GM23248 (cell line): ENCODE results near the gene TMEM59. TPM values are rescaled to one million over a fixed set of nuclear protein-coding genes. Genes with fewer than 3 reads are reported as not detected.
"Not testable (repeated sequence)": the region's sequence is repeated elsewhere in the genome, so short reads cannot be mapped to it uniquely, and the experiment has no call there.

ENCODE experiments used
- DNase-seq: peaks from one replicate; pipeline ENCODE4 v3.0.0-alpha.2; 2015
- H2AFZ ChIP-seq: fragments of 200-600 bp; sonication (generic); 2 replicates; pipeline ENCODE4 v1.6.1; 2016; ENCODE audit warnings: antibody characterized with exemption
- H3F3A ChIP-seq: fragments of 200-600 bp; sonication (generic); 2 replicates; pipeline ENCODE4 v1.6.1; 2016; ENCODE audit warnings: mild to moderate bottlenecking, antibody characterized with exemption, mixed run types; ENCODE audit not compliant: insufficient read depth
- H3K27ac ChIP-seq: fragments of 200-600 bp; sonication (generic); 2 replicates; pipeline ENCODE4 v1.5.1; 2016; ENCODE audit warnings: mild to moderate bottlenecking
- H3K27me3 ChIP-seq: fragments of 200-600 bp; sonication (generic); replicated peaks from 2 replicates; pipeline ENCODE4 v1.6.1; 2016; ENCODE audit warnings: mild to moderate bottlenecking; ENCODE audit not compliant: insufficient read depth
- H3K36me3 ChIP-seq: fragments of 200-600 bp; sonication (generic); 2 replicates; pipeline ENCODE4 v1.6.1; 2016; ENCODE audit warnings: low read depth, mild to moderate bottlenecking
- H3K4me1 ChIP-seq: fragments of 200-600 bp; sonication (generic); 2 replicates; pipeline ENCODE4 v1.6.1; 2016; ENCODE audit warnings: mild to moderate bottlenecking; ENCODE audit not compliant: insufficient read depth
- H3K4me2 ChIP-seq: fragments of 200-600 bp; sonication (generic); one replicate; pipeline ENCODE4 v1.6.1; 2016; ENCODE audit warnings: mild to moderate bottlenecking; ENCODE audit not compliant: unreplicated experiment
- H3K4me3 ChIP-seq: fragments of 200-600 bp; sonication (generic); 2 replicates; pipeline ENCODE4 v1.5.1; 2016; ENCODE audit warnings: mild to moderate bottlenecking
- H3K79me2 ChIP-seq: fragments of 200-600 bp; sonication (generic); 2 replicates; pipeline ENCODE4 v1.6.1; 2016; ENCODE audit warnings: mild to moderate bottlenecking; ENCODE audit not compliant: insufficient read depth
- H3K9ac ChIP-seq: fragments of 200-600 bp; sonication (generic); 2 replicates; pipeline ENCODE4 v1.6.1; 2016; ENCODE audit warnings: mild to moderate bottlenecking
- H3K9me2 ChIP-seq: fragments of 200-600 bp; sonication (generic); 2 replicates; pipeline ENCODE4 v1.6.1; 2016; ENCODE audit warnings: mixed run types, mild to moderate bottlenecking, moderate library complexity; ENCODE audit not compliant: insufficient read depth
- H3K9me3 ChIP-seq: fragments of 200-600 bp; sonication (generic); one replicate; pipeline ENCODE4 v1.6.1; 2017; ENCODE audit warnings: low read depth
- H4K20me1 ChIP-seq: fragments of 200-600 bp; sonication (generic); 2 replicates; pipeline ENCODE4 v1.6.0; 2016; ENCODE audit not compliant: insufficient read depth
- EZH2 ChIP-seq: fragments of 200-600 bp; sonication (generic); IDR thresholded peaks from 2 replicates; pipeline ENCODE4 v1.6.1; 2018; ENCODE audit warnings: antibody characterized with exemption, mild to moderate bottlenecking; ENCODE audit not compliant: insufficient read depth, poor library complexity, severe bottlenecking
- EZH2phosphoT487 ChIP-seq: fragments of 200-600 bp; sonication (generic); IDR thresholded peaks from 2 replicates; pipeline ENCODE4 v1.6.1; 2018; ENCODE audit warnings: antibody characterized with exemption, moderate library complexity, mild to moderate bottlenecking, low read depth; ENCODE audit not compliant: insufficient read depth
- WGBS, 2 experiments: methylation state at CpG; one replicate each; pipeline ENCODE4 v1.1.6; 2015 to 2017; ENCODE audit warnings: low lambda C conversion rate in 2 of 2, low coverage in 1 of 2; ENCODE audit errors: missing lambda C conversion rate in 2 of 2; 5-methylcytosine and 5-hydroxymethylcytosine counted together
- in situ Hi-C: fragments of 300-500 bp; cut with MboI; formaldehyde crosslinking; loops from 2 replicates; pipeline ENCODE4 v1.15.0; 2020
- polyA plus RNA-seq: library from polyadenylated mRNA; unstranded; fragments of >200 nt; fragmentation: Nextera tagmentation; extraction: Ambion mirVana; gene quantifications from 2 replicates; pipeline ENCODE4 v1.2.1, GENCODE V29; 2016
- total RNA-seq: library from RNA; depleted of rRNA; stranded (reverse); fragments of >200 nt; shearing (Covaris generic); gene quantifications from 2 replicates; pipeline ENCODE4 v1.2.3, GENCODE V29; 2014

TMEM59 gene
- total and polyA plus RNA-seq, 2 experiments from 2014 or later: 425 to 774 TPM

- WGBS, 2 experiments: 92 to 100% methylated on average over 3 of the region's 3 CpGs
- Histone ChIP-seq H3K9me3 (no peaks in the 10 kb centered on the region), H3K79me2 (no peaks in the 10 kb centered on the region), H3K27me3 (no peaks in the 10 kb centered on the region), H3K27ac (no peak overlapping the region), H3K36me3 (peaks cover 18% of the 10 kb centered on the region), H3K4me2 (no peak overlapping the region), H3K4me3 (no peak overlapping the region), H2AFZ (no peak overlapping the region), H3F3A (no peaks in the 10 kb centered on the region), H3K9ac (no peak overlapping the region), H3K9me2 (no peaks in the 10 kb centered on the region), H4K20me1 (no peaks in the 10 kb centered on the region), H3K4me1 (no peaks in the 10 kb centered on the region)
- TF ChIP-seq EZH2: no peak
- no peak for TF ChIP-seq EZH2phosphoT487
- no peak for DNase-seq
- in situ Hi-C loops: no loop called here
Measured at GRCh38 chr1:54028306-54029251, 24.4 kb downstream of the TMEM59 start.

DNA sequence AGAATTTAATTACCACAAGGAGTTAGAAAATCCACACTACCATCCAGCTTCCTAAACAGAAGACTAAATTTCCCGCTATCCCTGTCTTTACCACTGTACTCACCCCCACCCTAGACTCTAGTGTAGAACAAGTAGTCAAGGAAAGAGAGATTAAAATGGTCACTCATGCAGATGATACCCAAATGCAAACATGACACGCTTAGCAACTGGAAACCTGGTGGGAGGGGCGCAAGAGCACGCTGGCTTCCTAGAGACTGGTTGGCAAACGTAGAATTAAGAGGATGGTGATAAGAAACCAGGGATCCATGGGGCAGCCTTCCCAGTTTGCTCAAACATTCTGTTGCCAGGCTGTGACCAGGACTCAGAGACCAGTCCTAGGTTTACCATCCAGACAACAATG, 25.2 kb downstream of the TMEM59 start:
- TF ChIP-seq EZH2phosphoT487 (no peak), EZH2 (no peak)
- no peaks in the 10 kb centered on the region for H3K27me3 ChIP-seq
- H3K27ac ChIP-seq: no peak overlapping the region
- no peak overlapping the region for H3K9ac ChIP-seq
- no peak for DNase-seq
- H3K9me2 ChIP-seq: no peaks in the 10 kb centered on the region
- H3K79me2 ChIP-seq: no peaks in the 10 kb centered on the region
- H3K36me3 ChIP-seq: peaks cover 18% of the 10 kb centered on the region
- no peaks in the 10 kb centered on the region for H3K9me3 ChIP-seq
- in situ Hi-C loops: no loop called here
- no peaks in the 10 kb centered on the region for H3F3A ChIP-seq
- H4K20me1 ChIP-seq: no peaks in the 10 kb centered on the region
- H3K4me2 ChIP-seq: no peak overlapping the region
- whole genome bisulfite sequencing, 2 experiments: 97 to 100% methylated on average over 5 of the region's 5 CpGs
- H3K4me3 ChIP-seq: no peak overlapping the region
- no peak overlapping the region for H2AFZ ChIP-seq
- H3K4me1 ChIP-seq: no peaks in the 10 kb centered on the region

DNA sequence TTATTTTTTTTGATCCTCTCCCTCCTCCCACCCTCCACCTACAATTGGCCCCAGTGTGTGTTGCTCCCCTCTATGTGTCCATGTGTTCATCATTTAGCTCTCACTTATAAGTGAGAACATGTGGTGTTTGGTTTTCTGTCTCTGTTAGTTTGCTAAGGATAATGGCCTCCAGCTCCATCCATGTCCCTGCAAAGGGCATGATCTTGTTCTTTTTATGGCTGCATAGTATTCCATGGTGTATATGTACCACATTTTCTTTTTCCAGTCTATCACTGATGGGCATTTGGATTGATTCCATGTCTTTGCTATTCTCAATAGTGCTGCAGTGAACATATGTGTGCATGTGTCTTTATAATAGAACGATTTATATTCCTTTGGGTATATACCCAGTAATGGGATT, 28.2 kb downstream of the TMEM59 start:
- H4K20me1 ChIP-seq, in situ Hi-C loops, DNase-seq, H3K4me3 ChIP-seq, H3F3A ChIP-seq, H3K36me3 ChIP-seq, H3K9me2 ChIP-seq, H3K27me3 ChIP-seq, H3K9ac ChIP-seq, H2AFZ ChIP-seq, H3K79me2 ChIP-seq, H3K9me3 ChIP-seq, H3K4me1 ChIP-seq, H3K27ac ChIP-seq, H3K4me2 ChIP-seq: not testable (repeated sequence)
- WGBS, 2 experiments: 90 to 94% methylated on average over 1 of the region's 1 CpG

GRCh38 chr1:54024358-54024757, 28.6 kb downstream of the TMEM59 start:
- H3K9me3 ChIP-seq: no peaks in the 10 kb centered on the region
- no peak overlapping the region for H2AFZ ChIP-seq
- H3K27me3 ChIP-seq: no peaks in the 10 kb centered on the region
- no peak for TF ChIP-seq EZH2phosphoT487
- no peak for TF ChIP-seq EZH2
- H3K9me2 ChIP-seq: no peaks in the 10 kb centered on the region
- H3K4me3 ChIP-seq: no peak overlapping the region
- DNase-seq: no peak
- no peaks in the 10 kb centered on the region for H3K79me2 ChIP-seq
- H3K36me3 ChIP-seq: no peaks in the 10 kb centered on the region
- 20 to 22% methylated on average over 2 of the region's 2 CpGs for WGBS, 2 experiments
- no peaks in the 10 kb centered on the region for H3K4me1 ChIP-seq
- H4K20me1 ChIP-seq: no peaks in the 10 kb centered on the region
- no peaks in the 10 kb centered on the region for H3F3A ChIP-seq
- no peak overlapping the region for H3K9ac ChIP-seq
- no peak overlapping the region for H3K27ac ChIP-seq
- in situ Hi-C loops: no loop called here
- no peak overlapping the region for H3K4me2 ChIP-seq

DNA sequence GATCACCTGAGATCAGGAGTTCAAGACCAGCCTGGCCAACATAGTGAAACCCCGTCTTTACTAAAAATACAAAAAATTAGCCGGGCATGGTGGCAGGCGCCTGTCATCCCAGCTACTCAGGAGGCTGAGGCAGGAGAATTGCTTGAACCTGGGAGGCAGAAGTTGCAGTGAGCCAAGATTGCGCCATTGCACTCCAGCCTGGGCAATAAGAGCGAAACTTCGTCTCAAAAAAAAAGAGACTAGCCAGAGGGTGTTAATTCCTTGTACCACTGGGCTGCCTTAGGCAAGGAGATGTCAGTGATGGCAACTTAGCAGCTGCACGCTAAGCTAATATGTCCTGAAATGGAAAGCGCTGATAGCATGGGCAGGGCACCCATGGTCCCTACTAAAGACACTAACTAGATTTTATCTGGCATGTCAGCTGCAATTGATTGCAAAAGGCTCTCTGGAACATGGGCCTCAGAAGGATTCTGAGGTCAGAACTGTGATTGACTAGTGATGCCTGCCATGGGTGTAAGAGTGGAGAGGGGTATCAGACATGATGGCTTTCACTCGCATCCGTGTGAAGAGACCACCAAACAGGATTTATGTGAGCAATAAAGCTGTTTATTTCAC, 33.3 kb downstream of the TMEM59 start:
- H3K4me3 ChIP-seq, H3F3A ChIP-seq, in situ Hi-C loops, H3K79me2 ChIP-seq, H2AFZ ChIP-seq, DNase-seq, H4K20me1 ChIP-seq, H3K4me2 ChIP-seq, H3K27me3 ChIP-seq, H3K36me3 ChIP-seq, H3K9me3 ChIP-seq, H3K9me2 ChIP-seq, H3K27ac ChIP-seq, H3K4me1 ChIP-seq, H3K9ac ChIP-seq: not testable (repeated sequence)
- 81 to 83% methylated on average over 9 to 10 of the region's 10 CpGs for whole genome bisulfite sequencing, 2 experiments
